Body of pancreas (tissue), 4 donors: ENCODE measurements around the gene YAE1. TPM values are rescaled to one million over a fixed set of nuclear protein-coding genes. Genes with fewer than 3 reads are reported as not detected.

Source experiments
- ATAC-seq: fragments of 150-250 bp; one replicate; pipeline ENCODE4 v1.9.1; 2016
- DNase-seq, 4 donors: peaks; one replicate each; pipeline ENCODE4 v3.0.0-alpha.2; 2019
- H3K27ac ChIP-seq, 4 donors: fragments of 200-600 bp; sonication (generic); 1 replicate in 3 of 4; 2 replicates in 1 of 4; pipeline versions ENCODE4 v1.5.1 to v1.6.1; 2016 to 2019; ENCODE audit warnings: mild to moderate bottlenecking in 1 of 4, mixed read lengths in 1 of 4, moderate library complexity in 1 of 4
- H3K27me3 ChIP-seq, 2 donors: fragments of 200-600 bp; sonication (generic); one replicate each; pipeline ENCODE4 v1.6.0; 2016; ENCODE audit warnings: mild to moderate bottlenecking in 1 of 2
- H3K36me3 ChIP-seq, 2 donors: fragments of 200-600 bp; sonication (generic); replicated peaks in 1 of 2; 2 replicates each; pipeline ENCODE4 v1.5.1; 2016; ENCODE audit warnings: low read depth in 2 of 2; ENCODE audit not compliant: insufficient read depth in 1 of 2
- H3K4me1 ChIP-seq: fragments of 200-600 bp; sonication (generic); one replicate; pipeline ENCODE4 v1.6.0; 2016
- H3K4me3 ChIP-seq, 2 donors: fragments of 200-600 bp; sonication (generic); 1 replicate in 1 of 2; 2 replicates in 1 of 2; pipeline ENCODE4 v1.5.1; 2016 to 2019
- H3K9me3 ChIP-seq, 3 donors: fragments of 200-600 bp; sonication (generic); 1 replicate in 2 of 3; 2 replicates in 1 of 3; pipeline ENCODE4 v1.5.1; 2016
- POLR2A ChIP-seq, 3 donors: fragments of 450-650 bp; IDR thresholded peaks; one replicate each; pipeline ENCODE4 v1.6.1; 2016; ENCODE audit warnings: antibody characterized with exemption in 3 of 3, mild to moderate bottlenecking in 2 of 3
- WGBS, 2 donors: methylation state at CpG; one replicate each; pipeline ENCODE4 v1.1.5; 2017; 5-methylcytosine and 5-hydroxymethylcytosine counted together
- intact Hi-C: fragments of 100-400 bp; cut with DNase I; formaldehyde crosslinking; loops from one replicate; pipeline ENCODE4 v1.15.1; 2023
- total RNA-seq, 2 donors: library from RNA; depleted of rRNA; stranded (reverse); fragments of >200 nt; gene quantifications; one replicate each; pipeline ENCODE4 v1.1.0, GENCODE V29; 2016
- TF ChIP-seq, protein P1 (sequence below), 7 experiments: fragments of 450-650 bp in 4 of 7; fragments of 200-600 bp in 3 of 7; sonication (generic) in 3 of 7; IDR thresholded peaks; one replicate each; pipeline ENCODE4 v1.5.1; 2016 to 2019; ENCODE audit warnings: antibody characterized with exemption in 7 of 7

Gene YAE1
- total RNA-seq, 2 donors from 2014 or later, result 6.6 to 9.9 TPM

DNA sequence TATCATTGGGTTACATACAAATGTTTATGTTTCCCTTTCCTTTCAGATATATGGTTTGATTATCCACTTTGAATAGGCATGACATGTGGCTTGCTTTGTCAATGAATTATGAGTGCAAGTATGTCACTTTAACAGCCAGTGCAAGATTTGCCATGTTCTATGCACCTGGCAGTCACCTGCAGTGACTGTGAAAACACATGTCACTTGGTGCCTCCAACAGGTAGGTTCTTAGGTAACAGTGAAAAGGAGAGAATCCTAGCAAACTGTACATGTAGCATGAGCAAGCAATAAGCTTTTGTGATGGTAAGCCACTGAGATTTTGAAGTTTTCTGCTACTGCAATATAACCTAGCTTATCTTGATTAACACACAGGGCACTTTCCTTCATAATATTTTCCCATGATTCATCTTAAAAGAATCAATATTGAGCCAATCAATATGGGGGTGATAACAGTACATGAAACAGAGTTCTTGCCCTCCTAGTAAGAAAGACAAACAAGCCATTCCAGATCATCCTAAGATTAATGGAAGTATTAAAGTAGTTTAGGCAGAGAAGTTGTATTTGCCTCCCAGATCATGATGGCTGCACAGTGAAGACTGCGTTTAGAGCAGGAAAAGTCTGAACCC is 49.3 kb downstream of the YAE1 start:
- H3K4me3 ChIP-seq, result no peak overlapping the region
- ATAC-seq, result peak; percentile 35
- H3K27me3 ChIP-seq, result no peaks in the 10 kb centered on the region
- intact Hi-C loops, result no loop called here
- H3K9me3 ChIP-seq, result no peaks in the 10 kb centered on the region
- H3K36me3 ChIP-seq, result no peaks in the 10 kb centered on the region
- H3K27ac ChIP-seq, result peak overlapping the region; percentile 21 to 44 (median 30)
- WGBS, 2 donors, result 9 to 16% methylated on average over 1 of the region's 1 CpG
- peak in 1 of 4 donors; percentile 13 for DNase-seq
- no peak for TF ChIP-seq POLR2A (IDR thresholded peaks at IDR 0.05)
- TF ChIP-seq, protein P1, sequence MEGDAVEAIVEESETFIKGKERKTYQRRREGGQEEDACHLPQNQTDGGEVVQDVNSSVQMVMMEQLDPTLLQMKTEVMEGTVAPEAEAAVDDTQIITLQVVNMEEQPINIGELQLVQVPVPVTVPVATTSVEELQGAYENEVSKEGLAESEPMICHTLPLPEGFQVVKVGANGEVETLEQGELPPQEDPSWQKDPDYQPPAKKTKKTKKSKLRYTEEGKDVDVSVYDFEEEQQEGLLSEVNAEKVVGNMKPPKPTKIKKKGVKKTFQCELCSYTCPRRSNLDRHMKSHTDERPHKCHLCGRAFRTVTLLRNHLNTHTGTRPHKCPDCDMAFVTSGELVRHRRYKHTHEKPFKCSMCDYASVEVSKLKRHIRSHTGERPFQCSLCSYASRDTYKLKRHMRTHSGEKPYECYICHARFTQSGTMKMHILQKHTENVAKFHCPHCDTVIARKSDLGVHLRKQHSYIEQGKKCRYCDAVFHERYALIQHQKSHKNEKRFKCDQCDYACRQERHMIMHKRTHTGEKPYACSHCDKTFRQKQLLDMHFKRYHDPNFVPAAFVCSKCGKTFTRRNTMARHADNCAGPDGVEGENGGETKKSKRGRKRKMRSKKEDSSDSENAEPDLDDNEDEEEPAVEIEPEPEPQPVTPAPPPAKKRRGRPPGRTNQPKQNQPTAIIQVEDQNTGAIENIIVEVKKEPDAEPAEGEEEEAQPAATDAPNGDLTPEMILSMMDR (IDR thresholded peaks at IDR 0.05), result no peak
- H3K4me1 ChIP-seq, result peaks cover 17% of the 10 kb centered on the region

DNA sequence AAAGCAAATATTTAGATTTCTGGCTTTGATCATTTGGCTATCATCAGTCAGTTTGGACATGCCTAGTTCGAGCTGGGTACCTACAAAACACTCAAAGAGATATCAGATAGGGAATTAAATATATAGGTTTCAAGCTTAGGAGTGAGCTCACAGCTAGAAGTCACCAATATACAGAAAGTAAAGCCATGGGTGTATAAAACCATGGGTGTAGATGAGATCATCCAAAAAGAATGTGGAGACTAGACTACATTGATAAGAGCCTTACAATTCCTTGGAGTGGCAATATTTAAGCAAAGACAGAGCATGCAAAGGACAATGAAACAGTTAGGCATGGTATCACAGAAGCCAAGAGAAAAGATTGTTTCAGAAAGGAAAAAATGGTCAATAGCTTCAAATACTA is 49.9 kb downstream of the YAE1 start:
- H3K36me3 ChIP-seq, result no peaks in the 10 kb centered on the region
- intact Hi-C loops, result no loop called here
- TF ChIP-seq, protein P1 (IDR thresholded peaks at IDR 0.05), result no peak
- TF ChIP-seq POLR2A (IDR thresholded peaks at IDR 0.05), result no peak
- H3K4me3 ChIP-seq, result no peak overlapping the region
- no peak for ATAC-seq
- no peak for DNase-seq
- no peaks in the 10 kb centered on the region for H3K9me3 ChIP-seq
- peak overlapping the region in 2 of 4 donors; percentile 21 to 32 for H3K27ac ChIP-seq
- peaks cover 17% of the 10 kb centered on the region for H3K4me1 ChIP-seq
- 9 to 13% methylated on average over 1 of the region's 1 CpG for WGBS, 2 donors
- H3K27me3 ChIP-seq, result no peaks in the 10 kb centered on the region

DNA sequence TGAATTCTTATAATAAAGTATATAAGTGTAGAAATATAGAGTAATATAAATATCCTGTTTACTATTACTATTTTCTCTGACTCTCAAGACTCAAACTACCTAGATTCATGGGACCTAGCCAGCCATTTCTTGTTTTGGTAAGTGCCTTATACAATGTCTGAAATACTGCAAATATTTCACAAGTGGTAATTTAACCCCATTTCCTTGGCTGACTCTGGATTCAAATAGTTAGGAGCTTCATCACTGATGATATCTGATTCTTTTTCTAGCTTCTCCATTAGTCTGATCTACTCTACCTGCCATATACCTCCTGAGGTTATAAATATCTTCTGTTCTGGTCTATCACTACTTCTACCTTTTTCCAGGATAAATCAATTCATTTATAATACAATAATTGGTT is 50.8 kb downstream of the YAE1 start:
- intact Hi-C loops, result no loop called here
- H3K4me3 ChIP-seq, result no peak overlapping the region

DNA sequence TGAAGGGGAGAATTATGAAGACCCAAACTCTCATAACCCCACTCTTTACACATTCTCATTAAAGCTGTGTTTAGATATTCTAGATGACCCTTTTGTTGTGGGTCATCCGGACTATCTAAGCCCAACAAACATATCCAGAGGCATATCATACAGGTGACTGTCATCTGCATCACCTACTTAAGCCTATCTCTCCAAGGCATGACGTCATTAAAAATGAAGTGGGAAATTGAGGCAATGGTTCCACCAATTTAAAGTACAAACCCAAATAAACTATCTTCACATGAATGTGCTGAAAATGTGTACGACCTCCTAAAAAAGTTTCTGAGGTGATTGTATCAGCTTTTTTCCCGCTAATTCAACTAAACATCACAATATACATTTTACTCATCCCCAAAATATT is 52.7 kb downstream of the YAE1 start:
- Histone ChIP-seq H3K4me1 (peaks cover 27% of the 10 kb centered on the region), H3K27ac (no peak overlapping the region), H3K4me3 (no peak overlapping the region), H3K27me3 (no peaks in the 10 kb centered on the region), H3K9me3 (no peaks in the 10 kb centered on the region), H3K36me3 (no peaks in the 10 kb centered on the region)
- intact Hi-C loops, result no loop called here
- no peak for TF ChIP-seq POLR2A (IDR thresholded peaks at IDR 0.05)
- TF ChIP-seq, protein P1 (IDR thresholded peaks at IDR 0.05), result no peak
- WGBS, 2 donors, result 76% methylated on average over 4 of the region's 4 CpGs
- DNase-seq, result no peak
- no peak for ATAC-seq

More for the DNA sequence above, 50.8 kb downstream of the YAE1 start:
- DNase-seq, result no peak
- H3K9me3 ChIP-seq, result no peaks in the 10 kb centered on the region
- H3K27ac ChIP-seq, result no peak overlapping the region
- no peak for ATAC-seq
- H3K27me3 ChIP-seq, result no peaks in the 10 kb centered on the region
- peaks cover 19% of the 10 kb centered on the region for H3K4me1 ChIP-seq
- TF ChIP-seq, protein P1 (IDR thresholded peaks at IDR 0.05), result no peak
- TF ChIP-seq POLR2A (IDR thresholded peaks at IDR 0.05), result no peak
- H3K36me3 ChIP-seq, result no peaks in the 10 kb centered on the region

DNA sequence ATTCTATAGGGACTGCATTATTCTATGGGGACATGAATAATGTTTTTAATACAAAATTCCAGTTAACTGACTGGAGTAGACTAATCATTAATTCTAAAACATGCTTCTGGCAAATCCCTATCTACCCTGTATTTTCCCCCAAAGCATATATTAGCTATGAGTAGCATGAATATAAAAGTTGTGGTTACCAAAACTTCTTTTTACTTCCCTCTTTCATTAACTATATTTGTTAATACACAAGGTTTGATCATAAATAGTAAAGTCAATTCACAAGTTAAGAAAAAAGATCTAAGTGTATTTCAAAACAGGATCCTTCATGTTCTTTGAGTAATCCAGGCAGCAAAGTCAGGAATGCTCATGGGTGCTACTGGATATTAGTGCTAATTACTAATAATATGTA is 54.3 kb downstream of the YAE1 start:
- ATAC-seq (no peak), DNase-seq (no peak)
- H3K36me3 ChIP-seq, result no peaks in the 10 kb centered on the region
- H3K4me3 ChIP-seq, result no peak overlapping the region
- no peak overlapping the region for H3K27ac ChIP-seq
- H3K27me3 ChIP-seq, result no peaks in the 10 kb centered on the region
- intact Hi-C loops, result no loop called here
- peaks cover 31% of the 10 kb centered on the region for H3K4me1 ChIP-seq
- TF ChIP-seq, protein P1 (IDR thresholded peaks at IDR 0.05), result no peak
- no peak for TF ChIP-seq POLR2A (IDR thresholded peaks at IDR 0.05)
- no peaks in the 10 kb centered on the region for H3K9me3 ChIP-seq
